Right forelimb (tissue), 1 donor: ENCODE results near the gene CHRNA4.
A peak's percentile ranks its signal among the peaks of the same experiment; 100 is the strongest.

Experiments used
- DNase-seq: peaks from one replicate; pipeline ENCODE4 v3.0.0-alpha.2; 2018

Gene CHRNA4

GRCh38 chr20:63362436-63363009, 1.4 kb upstream of the CHRNA4 start:
- DNase-seq: no peak

- no peak for DNase-seq
These were observed 628 bp upstream of the CHRNA4 start for GRCh38 chr20:63361519-63362435.

GRCh38 chr20:63359937-63360849, 956 bp downstream of the CHRNA4 start:
- DNase-seq: no peak

GRCh38 chr20:63359164-63359934, 1.8 kb downstream of the CHRNA4 start:
- DNase-seq: no peak

GRCh38 chr20:63357921-63358905, 2.9 kb downstream of the CHRNA4 start:
- no peak for DNase-seq

- no peak for DNase-seq
These were observed 3.9 kb downstream of the CHRNA4 start for GRCh38 chr20:63356931-63357879.

GRCh38 chr20:63356511-63356910, 4.6 kb downstream of the CHRNA4 start:
- no peak for DNase-seq

- DNase-seq: no peak
These were observed 5.3 kb downstream of the CHRNA4 start for GRCh38 chr20:63355781-63356295.

GRCh38 chr20:63354636-63355350, 6.4 kb downstream of the CHRNA4 start:
- no peak for DNase-seq

- DNase-seq: no peak
These were observed 8.3 kb downstream of the CHRNA4 start for GRCh38 chr20:63352811-63353221.

- DNase-seq: peak; percentile 76
These were observed 9.1 kb downstream of the CHRNA4 start for GRCh38 chr20:63351811-63352591.

GRCh38 chr20:63351326-63351700, 9.8 kb downstream of the CHRNA4 start:
- no peak for DNase-seq

GRCh38 chr20:63350597-63351325, 10.4 kb downstream of the CHRNA4 start:
- DNase-seq: no peak

- DNase-seq: no peak
These were observed 11.0 kb downstream of the CHRNA4 start for GRCh38 chr20:63350196-63350595.

- no peak for DNase-seq
These were observed 11.6 kb downstream of the CHRNA4 start for GRCh38 chr20:63349516-63349895.

- no peak for DNase-seq
These were observed 12.2 kb downstream of the CHRNA4 start for GRCh38 chr20:63348828-63349515.
